Measurements from ENCODE around the gene CCDC102B. TPM values are rescaled to one million over a fixed set of nuclear protein-coding genes. Genes with fewer than 3 reads are reported as not detected.
"Not testable (repeated sequence)": the region's sequence is repeated elsewhere in the genome, so short reads cannot be mapped to it uniquely, and the experiment has no call there.

The CCDC102B gene
- total RNA-seq, 1 donor from 2014 or later, result 9.4 TPM

- no peak for DNase-seq (ENCODE audit: low spot score)
These were observed 181.9 kb downstream of the CCDC102B start for GRCh38 chr18:68979737-68980136.

- no peak for DNase-seq (ENCODE audit: low spot score)
These were observed 185.2 kb downstream of the CCDC102B start for GRCh38 chr18:68983126-68983525.

- DNase-seq (ENCODE audit: low spot score), result no peak
These were observed 186.5 kb downstream of the CCDC102B start for GRCh38 chr18:68984342-68984741.

- DNase-seq (ENCODE audit: low spot score), result no peak
These were observed 187.4 kb downstream of the CCDC102B start for GRCh38 chr18:68985172-68985820.

GRCh38 chr18:68991286-68991685 is 193.4 kb downstream of the CCDC102B start:
- no peak for DNase-seq (ENCODE audit: low spot score)

GRCh38 chr18:68992719-68993482 is 195.0 kb downstream of the CCDC102B start:
- DNase-seq (ENCODE audit: low spot score), result no peak

- no peak for DNase-seq (ENCODE audit: low spot score)
These were observed 197.8 kb downstream of the CCDC102B start for GRCh38 chr18:68995675-68996074.

GRCh38 chr18:68997845-68998244 is 200.0 kb downstream of the CCDC102B start:
- no peak for DNase-seq (ENCODE audit: low spot score)

- no peak for DNase-seq (ENCODE audit: low spot score)
These were observed 202.5 kb downstream of the CCDC102B start for GRCh38 chr18:69000366-69000765.

- no peak for DNase-seq (ENCODE audit: low spot score)
These were observed 204.4 kb downstream of the CCDC102B start for GRCh38 chr18:69002233-69002632.

- DNase-seq (ENCODE audit: low spot score), result not testable (repeated sequence)
These were observed 208.3 kb downstream of the CCDC102B start for GRCh38 chr18:69006212-69006611.

GRCh38 chr18:69008538-69008937 is 210.7 kb downstream of the CCDC102B start:
- DNase-seq (ENCODE audit: low spot score), result no peak

- no peak for DNase-seq (ENCODE audit: low spot score)
These were observed 223.4 kb downstream of the CCDC102B start for GRCh38 chr18:69021211-69021805.

GRCh38 chr18:69022426-69022825 is 224.5 kb downstream of the CCDC102B start:
- DNase-seq (ENCODE audit: low spot score), result no peak

GRCh38 chr18:69031571-69031970 is 233.7 kb downstream of the CCDC102B start:
- DNase-seq (ENCODE audit: low spot score), result no peak

- DNase-seq (ENCODE audit: low spot score), result no peak
These were observed 234.1 kb downstream of the CCDC102B start for GRCh38 chr18:69032009-69032408.

GRCh38 chr18:69035756-69036155 is 237.9 kb downstream of the CCDC102B start:
- no peak for DNase-seq (ENCODE audit: low spot score)

- DNase-seq (ENCODE audit: low spot score), result no peak
These were observed 246.3 kb downstream of the CCDC102B start for GRCh38 chr18:69044215-69044614.

GRCh38 chr18:69064063-69064462 is 266.2 kb downstream of the CCDC102B start:
- DNase-seq (ENCODE audit: low spot score), result no peak

- DNase-seq (ENCODE audit: low spot score), result no peak
These were observed 269.2 kb downstream of the CCDC102B start for GRCh38 chr18:69067048-69067447.

GRCh38 chr18:69071680-69072079 is 273.8 kb downstream of the CCDC102B start:
- DNase-seq (ENCODE audit: low spot score), result no peak

- DNase-seq (ENCODE audit: low spot score), result no peak
These were observed 284.0 kb downstream of the CCDC102B start for GRCh38 chr18:69081846-69082245.

- DNase-seq (ENCODE audit: low spot score), result no peak
These were observed 284.6 kb downstream of the CCDC102B start for GRCh38 chr18:69082499-69082898.

Measured in mucosa of gallbladder (tissue), 1 donor.